Naive thymus-derived CD4-positive, alpha-beta T cell (primary cell): Measurements from ENCODE around the gene ADAMTS16. TPM values are rescaled to one million over a fixed set of nuclear protein-coding genes. Genes with fewer than 3 reads are reported as not detected.

Experiments used
- ATAC-seq: fragments of 150-1000 bp; cut with Tn5 transposase; 2 replicates; pipeline ENCODE4 v1.10.0; 2021; ENCODE audit warnings: mild to moderate bottlenecking, moderate library complexity
- CTCF ChIA-PET: fragments of 350-600 bp; sonication (Branson Sonifier 250); formaldehyde crosslinking; loops from one replicate; lab custom pipeline; 2021; ENCODE audit warnings: antibody characterized with exemption; lab: Charles Lee
- POLR2A ChIA-PET: fragments of 350-600 bp; sonication (Branson Sonifier 250); formaldehyde crosslinking; loops from one replicate; lab custom pipeline; 2021; ENCODE audit warnings: antibody characterized with exemption, inconsistent platforms; lab: Charles Lee
- DNase-seq, 9 donors: peaks; one replicate each; pipeline versions ENCODE4 v3.0.0 to v3.0.0-alpha.2; 2020 to 2022; ENCODE audit warnings: mixed read lengths in 1 of 9
- H3K27ac ChIP-seq: one replicate; pipeline ENCODE4 v1.7.0; 2013; ENCODE audit warnings: mild to moderate bottlenecking, low read depth, low read length, moderate library complexity
- H3K27me3 ChIP-seq, 2 donors: one replicate each; pipeline ENCODE4 v1.7.0; 2013; ENCODE audit warnings: low read length in 2 of 2, mild to moderate bottlenecking in 2 of 2, moderate library complexity in 2 of 2; ENCODE audit not compliant: control insufficient read depth in 2 of 2, insufficient read depth in 2 of 2
- H3K36me3 ChIP-seq, 3 experiments: 1 replicate in 2 of 3; 2 replicates in 1 of 3; pipeline ENCODE4 v1.7.0; 2013; ENCODE audit warnings: low read length in 3 of 3, mild to moderate bottlenecking in 3 of 3, moderate library complexity in 1 of 3; ENCODE audit not compliant: insufficient read depth in 3 of 3, control insufficient read depth in 2 of 3
- H3K4me1 ChIP-seq, 2 donors: one replicate each; pipeline ENCODE4 v1.7.0; 2013; ENCODE audit warnings: low read length in 2 of 2, mild to moderate bottlenecking in 2 of 2, moderate library complexity in 1 of 2; ENCODE audit not compliant: control insufficient read depth in 2 of 2, insufficient read depth in 2 of 2
- H3K4me3 ChIP-seq: 2 replicates; pipeline ENCODE4 v1.7.0; 2013; ENCODE audit warnings: mild to moderate bottlenecking, low read length
- H3K9me3 ChIP-seq, 3 experiments: 1 replicate in 2 of 3; 2 replicates in 1 of 3; pipeline ENCODE4 v1.7.0; 2013; ENCODE audit warnings: low read length in 3 of 3; ENCODE audit not compliant: control insufficient read depth in 2 of 3
- H3K27ac Mint-ChIP-seq, 9 donors: one replicate each; pipeline ENCODE4 v1.8.0; 2020 to 2022; ENCODE audit warnings: mixed read lengths in 9 of 9, mild to moderate bottlenecking in 8 of 9, moderate library complexity in 5 of 9, inconsistent platforms in 2 of 9
- H3K27me3 Mint-ChIP-seq, 5 donors: one replicate each; pipeline ENCODE4 v1.8.0; 2021 to 2022; ENCODE audit warnings: mixed read lengths in 5 of 5, mild to moderate bottlenecking in 1 of 5
- H3K36me3 Mint-ChIP-seq, 5 donors: one replicate each; pipeline ENCODE4 v1.8.0; 2020 to 2022; ENCODE audit warnings: mixed read lengths in 5 of 5, mild to moderate bottlenecking in 3 of 5, inconsistent platforms in 1 of 5
- H3K4me1 Mint-ChIP-seq, 7 donors: one replicate each; pipeline ENCODE4 v1.8.0; 2020 to 2022; ENCODE audit warnings: mixed read lengths in 7 of 7, mild to moderate bottlenecking in 3 of 7, inconsistent platforms in 1 of 7
- H3K4me3 Mint-ChIP-seq, 10 donors: one replicate each; pipeline ENCODE4 v1.8.0; 2020 to 2022; ENCODE audit warnings: mild to moderate bottlenecking in 10 of 10, mixed read lengths in 10 of 10, moderate library complexity in 6 of 10, inconsistent platforms in 2 of 10
- H3K9me3 Mint-ChIP-seq, 11 donors: one replicate each; pipeline ENCODE4 v1.8.0; 2020 to 2022; ENCODE audit warnings: mixed read lengths in 11 of 11, mild to moderate bottlenecking in 4 of 11, inconsistent platforms in 1 of 11, moderate library complexity in 1 of 11
- intact Hi-C, 2 donors: fragments of 100-400 bp; cut with micrococcal nuclease; formaldehyde crosslinking; loops; one replicate each; pipeline ENCODE4 v1.15.1; 2023
- polyA plus RNA-seq, 2 donors: library from polyadenylated mRNA; unstranded; fragments of 300-500 nt; fragmentation: Illumina TruSeq; gene quantifications; one replicate each; pipeline ENCODE4 v1.2.3, GENCODE V29; 2021
- total RNA-seq, 6 experiments: library from RNA in 5 of 6; stranded (reverse) in 5 of 6; gene quantifications; 1 replicate in 5 of 6; 2 replicates in 1 of 6; pipeline ENCODE4 v1.2.3 and lab custom pipeline; 2021 to 2026

Gene ADAMTS16
- total and polyA plus RNA-seq, 7 experiments from 2014 or later = not detected

DNA sequence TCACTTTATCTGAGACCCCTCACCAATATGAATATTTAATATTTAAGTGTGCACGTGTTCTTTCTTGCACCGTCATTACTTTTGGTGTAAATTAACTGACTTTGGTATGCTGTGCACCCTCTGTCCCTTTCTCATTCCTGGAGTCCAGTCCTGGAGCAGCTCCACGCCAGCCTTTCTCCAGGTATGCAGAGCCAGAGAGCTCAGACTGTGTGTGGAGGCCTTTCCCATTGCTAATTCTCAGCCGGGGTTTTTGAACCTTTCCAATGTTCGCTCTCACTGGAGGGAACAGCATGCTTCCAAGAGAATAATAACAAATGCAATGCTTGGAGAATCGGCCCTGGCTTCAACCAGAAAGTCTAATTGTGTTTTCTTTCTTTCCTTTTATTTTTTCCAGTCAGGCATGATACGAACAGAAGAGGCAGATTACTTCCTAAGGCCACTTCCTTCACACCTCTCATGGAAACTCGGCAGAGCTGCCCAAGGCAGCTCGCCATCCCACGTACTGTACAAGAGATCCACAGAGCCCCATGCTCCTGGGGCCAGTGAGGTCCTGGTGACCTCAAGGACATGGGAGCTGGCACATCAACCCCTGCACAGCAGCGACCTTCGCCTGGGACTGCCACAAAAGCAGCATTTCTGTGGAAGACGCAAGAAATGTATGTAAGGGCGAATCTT is 41.7 kb downstream of the ADAMTS16 start:
- Mint-ChIP-seq H3K36me3 (no peaks in the 10 kb centered on the region), H3K9me3 (peaks cover 0 to 2% (median 0%) of the 10 kb centered on the region in 11 donors), H3K4me1 (peaks cover 0 to 9% (median 0%) of the 10 kb centered on the region in 7 donors), H3K27me3 (peaks cover 10 to 39% (median 26%) of the 10 kb centered on the region in 5 donors), H3K27ac (no peak overlapping the region), H3K4me3 (no peak overlapping the region)
- CTCF ChIA-PET = no interaction called here
- POLR2A ChIA-PET = no interaction called here
- no peak for ATAC-seq
- no peak overlapping the region for H3K4me3 ChIP-seq
- H3K36me3 ChIP-seq = no peaks in the 10 kb centered on the region
- DNase-seq = no peak
- peaks cover 0 to 4% of the 10 kb centered on the region in 2 donors for H3K27me3 ChIP-seq
- no peak overlapping the region for H3K27ac ChIP-seq
- no peaks in the 10 kb centered on the region for H3K4me1 ChIP-seq
- no peaks in the 10 kb centered on the region for H3K9me3 ChIP-seq
- intact Hi-C loops = no loop called here

DNA sequence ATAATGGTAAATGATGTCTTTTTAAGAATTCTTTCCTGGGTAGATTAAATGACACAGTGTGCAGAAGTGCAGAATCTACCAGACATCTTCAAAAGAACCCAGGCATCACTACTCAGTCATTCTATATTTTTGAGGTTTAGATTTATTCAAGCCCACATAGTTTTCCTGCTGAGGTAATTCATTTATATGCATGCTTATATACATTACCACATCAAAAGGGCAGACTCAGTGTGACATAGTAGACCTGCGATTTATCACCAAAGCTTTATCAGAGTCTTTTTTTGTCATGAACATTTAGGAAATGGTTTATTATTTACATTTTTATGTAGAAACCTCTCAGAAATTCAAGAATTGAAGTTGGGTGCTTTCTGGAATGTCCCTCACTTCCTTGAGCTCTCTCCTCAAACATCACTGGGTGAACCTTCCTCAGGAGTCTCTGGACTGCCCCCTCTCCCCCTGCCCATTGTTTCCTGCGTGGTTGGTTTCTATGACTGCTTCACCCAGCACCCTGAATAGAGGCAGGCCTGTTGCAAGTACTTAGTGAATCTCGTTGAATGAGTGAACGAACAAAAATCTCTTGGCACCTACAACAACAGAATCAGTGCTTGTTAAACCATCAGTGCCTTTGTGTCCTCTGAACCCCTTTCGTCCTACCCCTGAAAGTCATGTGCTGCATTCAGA is 42.5 kb downstream of the ADAMTS16 start:
- DNase-seq (no peak), ATAC-seq (no peak)
- H3K36me3 ChIP-seq = no peaks in the 10 kb centered on the region
- no peaks in the 10 kb centered on the region for H3K9me3 ChIP-seq
- Mint-ChIP-seq H3K36me3 (no peaks in the 10 kb centered on the region), H3K4me3 (peak overlapping the region in 1 of 10 donors; percentile 54), H3K4me1 (peaks cover 0 to 9% (median 0%) of the 10 kb centered on the region in 7 donors), H3K27me3 (peaks cover 10 to 46% (median 24%) of the 10 kb centered on the region in 5 donors), H3K27ac (peak overlapping the region in 1 of 9 donors; percentile 33), H3K9me3 (peaks cover 0 to 2% (median 0%) of the 10 kb centered on the region in 11 donors)
- peaks cover 0 to 4% of the 10 kb centered on the region in 2 donors for H3K27me3 ChIP-seq
- H3K4me1 ChIP-seq = no peaks in the 10 kb centered on the region
- ChIA-PET POLR2A (no interaction called here), CTCF (no interaction called here)
- intact Hi-C loops = no loop called here
- no peak overlapping the region for H3K27ac ChIP-seq
- H3K4me3 ChIP-seq = no peak overlapping the region

DNA sequence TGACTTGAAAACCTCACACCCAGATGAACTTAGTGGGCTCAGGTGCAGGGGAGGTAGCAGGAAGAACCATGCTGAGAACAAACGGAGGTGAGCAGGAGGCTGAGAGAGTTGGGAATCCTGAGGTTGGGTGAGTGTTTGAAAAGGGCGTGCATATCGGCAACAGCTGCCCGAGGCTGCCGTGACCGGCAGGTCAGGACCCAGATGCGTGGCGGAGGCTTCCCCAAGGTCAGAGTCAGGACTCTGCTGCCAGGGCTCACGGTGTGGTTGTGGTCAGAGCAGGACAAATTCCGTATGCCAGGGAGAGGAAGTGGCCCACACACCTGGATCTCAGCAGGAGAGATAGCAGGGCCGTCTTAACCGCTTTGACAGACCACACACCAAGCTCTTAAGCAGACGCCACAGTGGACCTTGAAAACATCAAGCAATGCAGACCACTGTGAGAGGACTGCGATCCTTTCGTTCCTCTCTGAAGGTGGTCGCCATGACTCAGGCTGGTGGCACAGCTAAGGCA is 43.1 kb downstream of the ADAMTS16 start:
- DNase-seq (no peak), ATAC-seq (no peak)
- Histone ChIP-seq H3K9me3 (no peaks in the 10 kb centered on the region), H3K27me3 (peaks cover 0 to 4% of the 10 kb centered on the region in 2 donors), H3K36me3 (no peaks in the 10 kb centered on the region), H3K27ac (no peak overlapping the region), H3K4me1 (no peaks in the 10 kb centered on the region), H3K4me3 (no peak overlapping the region)
- Mint-ChIP-seq H3K36me3 (no peaks in the 10 kb centered on the region), H3K27ac (peak overlapping the region in 1 of 9 donors; percentile 33), H3K9me3 (peaks cover 0 to 2% (median 0%) of the 10 kb centered on the region in 11 donors), H3K27me3 (peaks cover 10 to 52% (median 24%) of the 10 kb centered on the region in 5 donors), H3K4me1 (peaks cover 0 to 9% (median 0%) of the 10 kb centered on the region in 7 donors), H3K4me3 (peak overlapping the region in 1 of 10 donors; percentile 54)
- POLR2A ChIA-PET = no interaction called here
- intact Hi-C loops = no loop called here
- CTCF ChIA-PET = no interaction called here

DNA sequence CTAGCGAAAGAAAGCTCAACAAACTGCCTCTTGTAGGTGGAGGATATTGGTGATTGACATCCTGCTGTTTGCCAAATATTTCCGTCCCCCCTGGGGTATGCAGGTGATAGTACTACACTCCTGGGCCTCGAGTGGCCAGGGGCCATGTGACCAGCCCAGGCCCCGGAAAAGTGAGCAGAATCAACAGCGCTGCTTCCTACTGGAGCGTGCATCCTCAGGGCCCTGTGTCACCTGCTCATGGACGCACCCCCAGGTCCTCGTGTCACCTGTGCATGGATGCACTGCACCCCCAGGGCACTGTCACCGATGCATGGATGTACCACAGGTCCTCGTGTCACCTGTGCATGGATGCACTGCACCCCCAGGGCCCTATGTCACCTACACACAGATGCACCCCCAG is 43.8 kb downstream of the ADAMTS16 start:
- DNase-seq = no peak
- Mint-ChIP-seq H3K27ac (peak overlapping the region in 1 of 9 donors; percentile 1), H3K9me3 (peaks cover 0 to 2% (median 0%) of the 10 kb centered on the region in 11 donors), H3K36me3 (no peaks in the 10 kb centered on the region), H3K4me3 (no peak overlapping the region), H3K27me3 (peaks cover 10 to 53% (median 24%) of the 10 kb centered on the region in 5 donors), H3K4me1 (peaks cover 0 to 9% (median 0%) of the 10 kb centered on the region in 7 donors)
- no peak overlapping the region for H3K4me3 ChIP-seq
- H3K36me3 ChIP-seq = no peaks in the 10 kb centered on the region
- no peaks in the 10 kb centered on the region for H3K9me3 ChIP-seq
- peaks cover 0 to 4% of the 10 kb centered on the region in 2 donors for H3K27me3 ChIP-seq
- intact Hi-C loops = no loop called here
- ChIA-PET CTCF (no interaction called here), POLR2A (no interaction called here)
- no peak overlapping the region for H3K27ac ChIP-seq
- no peak for ATAC-seq
- no peaks in the 10 kb centered on the region for H3K4me1 ChIP-seq

DNA sequence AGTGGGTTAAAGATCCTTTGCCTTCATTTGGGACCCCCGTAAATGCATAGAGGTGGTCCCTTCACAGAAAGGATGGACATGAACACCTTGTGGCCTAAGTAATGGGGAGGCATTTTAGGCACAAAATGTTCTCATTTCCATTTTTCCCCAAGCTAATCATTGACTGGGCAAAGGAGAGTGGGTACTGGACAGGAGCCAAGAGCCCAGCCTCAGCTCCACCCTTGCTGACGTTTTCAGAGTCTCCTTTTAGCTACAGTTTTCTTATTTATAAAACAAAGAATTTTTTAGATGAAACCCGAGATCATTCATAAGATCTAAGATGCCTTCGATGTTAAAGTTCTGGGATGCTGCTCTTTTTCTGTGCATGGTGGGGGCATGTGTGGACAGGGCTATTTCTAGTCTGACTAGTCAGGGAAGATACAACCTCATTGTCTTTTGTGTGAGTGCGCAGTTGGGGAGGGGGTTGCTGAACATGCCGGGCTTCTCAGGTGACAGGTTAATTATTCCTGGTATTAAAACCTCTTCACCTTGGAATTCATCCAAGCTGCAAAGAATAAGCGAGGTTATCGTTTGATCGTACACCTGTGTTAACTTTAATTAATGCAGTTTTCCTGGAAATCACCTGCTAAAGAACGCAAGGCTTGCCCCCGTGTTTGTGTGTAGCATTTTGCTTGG is 48.4 kb downstream of the ADAMTS16 start:
- no peaks in the 10 kb centered on the region for H3K36me3 Mint-ChIP-seq
- peaks cover 0 to 2% (median 0%) of the 10 kb centered on the region in 7 donors for H3K4me1 Mint-ChIP-seq
- Histone ChIP-seq H3K9me3 (no peaks in the 10 kb centered on the region), H3K27me3 (no peaks in the 10 kb centered on the region), H3K4me3 (no peak overlapping the region), H3K27ac (no peak overlapping the region), H3K4me1 (no peaks in the 10 kb centered on the region), H3K36me3 (no peaks in the 10 kb centered on the region)
- H3K27ac Mint-ChIP-seq = no peak overlapping the region
- CTCF ChIA-PET = no interaction called here
- no peak for DNase-seq
- POLR2A ChIA-PET = no interaction called here
- peaks cover 0 to 4% (median 0%) of the 10 kb centered on the region in 11 donors for H3K9me3 Mint-ChIP-seq
- H3K4me3 Mint-ChIP-seq = no peak overlapping the region
- peaks cover 2 to 34% (median 5%) of the 10 kb centered on the region in 5 donors for H3K27me3 Mint-ChIP-seq
- no peak for ATAC-seq
- intact Hi-C loops = no loop called here

DNA sequence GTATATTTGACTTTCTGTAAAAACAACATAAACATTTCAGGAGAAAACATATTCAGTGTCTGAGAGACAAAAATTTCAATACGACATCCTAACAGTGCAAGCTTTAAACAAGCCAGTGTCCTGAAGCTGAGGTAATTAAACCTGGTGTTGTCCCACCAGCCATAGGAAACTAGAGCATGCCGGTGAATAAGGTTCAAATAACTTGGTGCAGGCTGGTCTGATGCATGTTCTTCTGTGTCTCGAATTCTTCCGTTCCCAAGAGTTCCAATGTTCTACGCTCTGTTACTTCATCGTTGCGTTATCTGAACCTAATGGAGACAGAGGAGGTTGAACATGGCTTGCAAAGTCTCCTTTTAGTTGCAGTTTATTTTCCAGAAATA is 48.9 kb downstream of the ADAMTS16 start:
- H3K4me3 Mint-ChIP-seq = no peak overlapping the region
- DNase-seq = no peak
- no peaks in the 10 kb centered on the region for H3K4me1 ChIP-seq
- intact Hi-C loops = no loop called here
- H3K27ac Mint-ChIP-seq = no peak overlapping the region
- POLR2A ChIA-PET = no interaction called here
- H3K36me3 Mint-ChIP-seq = no peaks in the 10 kb centered on the region
- CTCF ChIA-PET = no interaction called here
- H3K27me3 ChIP-seq = no peaks in the 10 kb centered on the region
- H3K27me3 Mint-ChIP-seq = peaks cover 0 to 31% (median 5%) of the 10 kb centered on the region in 5 donors
- no peaks in the 10 kb centered on the region for H3K4me1 Mint-ChIP-seq
- ATAC-seq = no peak
- H3K9me3 Mint-ChIP-seq = peaks cover 0 to 4% (median 0%) of the 10 kb centered on the region in 11 donors
- H3K27ac ChIP-seq = no peak overlapping the region
- H3K9me3 ChIP-seq = no peaks in the 10 kb centered on the region
- H3K4me3 ChIP-seq = no peak overlapping the region
- H3K36me3 ChIP-seq = no peaks in the 10 kb centered on the region
